HT-29 (cell line): Measurements from ENCODE around the gene PAX8. TPM values are rescaled to one million over a fixed set of nuclear protein-coding genes. Genes with fewer than 3 reads are reported as not detected.

Source experiments
- DNase-seq: peaks from one replicate; pipeline ENCODE4 v3.0.0-alpha.2; 2015; ENCODE audit warnings: low spot score
- total RNA-seq: library from RNA; depleted of rRNA; stranded (reverse); fragments of >200 nt; shearing (Covaris generic); gene quantifications from 2 replicates; pipeline ENCODE4 v1.2.3, GENCODE V29; 2014; rRNA removed

PAX8 gene
- total RNA-seq, 1 experiment from 2014 or later: 3.4 TPM

- no peak for DNase-seq
These were observed 109.7 kb downstream of the PAX8 start for GRCh38 chr2:113169002-113169530.

- no peak for DNase-seq
These were observed 110.8 kb downstream of the PAX8 start for GRCh38 chr2:113167962-113168340.

DNA sequence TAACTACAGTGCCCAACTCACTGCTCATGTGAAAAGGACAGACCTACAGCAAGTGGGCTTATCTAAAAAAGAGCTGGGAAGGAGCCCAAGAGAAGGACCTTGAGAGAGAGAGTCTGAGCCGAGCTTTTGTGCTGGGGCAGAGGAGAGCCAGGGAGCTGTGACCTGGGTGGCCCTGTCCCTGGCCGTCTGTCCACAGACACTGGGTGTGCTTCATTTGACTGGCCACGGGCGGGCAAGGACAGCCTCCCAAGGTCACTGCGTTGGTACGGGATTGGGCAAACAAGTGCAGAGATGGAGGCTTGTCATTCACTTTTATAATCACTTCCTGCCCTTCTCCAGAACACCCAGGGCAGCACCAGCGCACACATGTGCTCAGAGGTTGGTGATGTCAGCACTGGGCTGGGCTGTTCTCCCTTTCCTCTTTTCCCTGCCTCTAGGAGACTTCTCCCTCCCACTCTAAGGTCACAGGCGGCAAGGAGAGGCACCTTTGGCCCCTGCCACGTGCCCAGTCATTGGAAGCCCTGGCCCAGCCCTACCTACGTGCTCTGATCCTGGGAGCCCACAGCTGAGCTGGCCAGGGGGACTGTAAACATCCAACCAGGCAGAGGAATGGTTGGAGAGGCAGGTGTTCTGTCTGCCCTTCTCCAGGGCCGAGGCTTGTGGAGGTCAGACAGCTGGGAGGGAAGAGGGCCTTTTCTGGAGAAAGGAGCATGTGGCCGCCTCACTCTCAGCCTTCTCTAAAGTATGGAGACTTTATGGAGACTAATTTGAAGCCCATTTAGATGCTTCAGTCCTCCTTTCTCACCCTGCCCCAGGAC lies 111.4 kb downstream of the PAX8 start:
- peak; percentile 31 for DNase-seq

DNA sequence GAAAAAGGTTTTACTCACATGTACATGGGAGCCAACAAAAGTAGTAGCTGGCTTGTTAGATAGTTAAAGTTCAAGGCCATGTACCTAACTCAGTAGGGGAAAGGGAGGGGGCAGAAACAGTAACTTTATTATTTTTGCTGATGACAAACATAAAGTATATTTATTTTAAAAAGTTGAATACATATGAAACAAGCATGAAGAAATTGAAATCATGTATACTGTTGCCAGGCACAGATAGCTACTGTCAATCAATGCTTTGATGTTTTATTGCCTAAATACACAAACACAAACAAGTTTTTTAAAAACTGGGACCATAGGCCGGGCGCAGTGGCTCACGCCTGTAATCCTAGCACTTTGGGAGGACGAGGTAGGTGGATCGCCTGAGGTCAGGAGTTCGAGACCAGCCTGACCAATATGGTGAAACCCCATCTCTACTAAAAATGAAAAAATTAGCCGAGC lies 112.5 kb downstream of the PAX8 start:
- DNase-seq: no peak

Other genes starting within 250 kb of the PAX8 start
- gene IL36B, start 226.1 kb downstream of the PAX8 start, total RNA-seq: not detected in 2 replicates
- 0.44 and 1.4 TPM in 2 replicates for gene IL36RN, start 219.7 kb downstream of the PAX8 start, total RNA-seq
- gene IL1F10, start 211.0 kb downstream of the PAX8 start, total RNA-seq: 0.42 TPM in 1 of 2 replicates, not detected in the other
- gene IL1RN, start 151.3 kb downstream of the PAX8 start, total RNA-seq: 12.0 and 13.3 TPM in 2 replicates
- gene PSD4, start 105.0 kb downstream of the PAX8 start, total RNA-seq: 85.5 and 90.1 TPM in 2 replicates
- 23.9 and 25.7 TPM in 2 replicates for gene ZNG1B, start 158.8 kb upstream of the PAX8 start, total RNA-seq
- gene FOXD4L1, start 219.7 kb upstream of the PAX8 start, total RNA-seq: not detected in 2 replicates